Right lobe of liver (tissue), 6 donors: ENCODE measurements around the gene DACT3. TPM values are rescaled to one million over a fixed set of nuclear protein-coding genes. Genes with fewer than 3 reads are reported as not detected.

Source experiments
- ATAC-seq, 4 donors: fragments of 200-7000 bp; cut with Tn5 transposase; one replicate each; pipeline ENCODE4 v1.9.1; 2020; ENCODE audit warnings: mild to moderate bottlenecking in 4 of 4, moderate library complexity in 4 of 4
- DNase-seq, 3 donors: peaks; one replicate each; pipeline ENCODE4 v3.0.0-alpha.2; 2020
- H3K27ac ChIP-seq, 3 donors: fragments of 200-600 bp; one replicate each; pipeline ENCODE4 v1.8.0; 2022
- H3K27me3 ChIP-seq, 2 donors: fragments of 200-600 bp; one replicate each; pipeline ENCODE4 v1.8.0; 2022
- H3K36me3 ChIP-seq, 4 donors: fragments of 200-600 bp; sonication (generic) in 1 of 4; one replicate each; pipeline versions ENCODE4 v1.5.1 to v1.8.0; 2017 to 2022; ENCODE audit warnings: control low read depth in 1 of 4
- H3K4me1 ChIP-seq, 4 donors: fragments of 200-600 bp; sonication (generic) in 1 of 4; one replicate each; pipeline versions ENCODE4 v1.5.1 to v1.8.0; 2017 to 2022; ENCODE audit warnings: control low read depth in 1 of 4
- H3K4me3 ChIP-seq, 3 donors: fragments of 200-600 bp; one replicate each; pipeline ENCODE4 v1.8.0; 2022
- H3K9me3 ChIP-seq, 4 donors: fragments of 200-600 bp; sonication (generic) in 1 of 4; one replicate each; pipeline versions ENCODE4 v1.5.1 to v1.8.0; 2017 to 2022; ENCODE audit warnings: control low read depth in 1 of 4
- POLR2A ChIP-seq: fragments of 450-650 bp; IDR thresholded peaks from one replicate; pipeline ENCODE4 v1.6.1; 2017; ENCODE audit warnings: antibody characterized with exemption, mild to moderate bottlenecking
- WGBS: methylation state at CpG from one replicate; pipeline ENCODE4 v1.1.6; 2018; ENCODE audit warnings: low coverage, low lambda C conversion rate; ENCODE audit not compliant: insufficient coverage; ENCODE audit errors: missing lambda C conversion rate; 5-methylcytosine and 5-hydroxymethylcytosine counted together
- intact Hi-C, 2 donors: fragments of 100-400 bp; cut with DNase I; formaldehyde crosslinking; loops; one replicate each; pipeline versions ENCODE4 v1.11.2 to v1.14.1; 2022
- total RNA-seq, 6 experiments: library from RNA; depleted of rRNA in 2 of 6; stranded (reverse); fragments of >200 nt in 2 of 6; fragmentation: NEBNext Ultra II Directional in 3 of 6; extraction: Animal tissue kit (Norgen Biotek cat#: 25700) in 3 of 6; gene quantifications; one replicate each; pipeline versions ENCODE4 v1.1.0 to v1.2.4, GENCODE V29; 2016 to 2023
- TF ChIP-seq, protein P1 (sequence below), 4 donors: fragments of 200-600 bp in 3 of 4; fragments of 450-650 bp in 1 of 4; IDR thresholded peaks; one replicate each; pipeline versions ENCODE4 v1.5.1 to v1.8.0; 2016 to 2022; ENCODE audit warnings: antibody characterized with exemption in 4 of 4, mild to moderate bottlenecking in 2 of 4
- donor health status: DM: no; HTN: yes; CAD: no.
- donor health status: DM: no; HTN: no; CAD: no.
- donor health status: DM: no; HTN: no; CAD: no.
- donor health status: DM: no; HTN: yes; CAD: no.
- donor health status: DM: no; HTN: yes; CAD: no.

The DACT3 gene
- total RNA-seq, 6 experiments from 2014 or later: 0.46 to 1.6 (median 0.93) TPM

- Histone ChIP-seq H3K27me3 (no peaks in the 10 kb centered on the region), H3K4me1 (peaks cover 0 to 10% (median 0%) of the 10 kb centered on the region in 4 donors), H3K27ac (no peak overlapping the region), H3K36me3 (no peaks in the 10 kb centered on the region), H3K9me3 (no peaks in the 10 kb centered on the region), H3K4me3 (no peak overlapping the region)
- intact Hi-C loops: loop anchor here in 1 of 2 donors (5.0 kb wide), 1 partner anchor 53 kb away; no protein-coding TSS in a partner anchor
- ATAC-seq: no peak
- no peak for DNase-seq
- TF ChIP-seq, protein P1, sequence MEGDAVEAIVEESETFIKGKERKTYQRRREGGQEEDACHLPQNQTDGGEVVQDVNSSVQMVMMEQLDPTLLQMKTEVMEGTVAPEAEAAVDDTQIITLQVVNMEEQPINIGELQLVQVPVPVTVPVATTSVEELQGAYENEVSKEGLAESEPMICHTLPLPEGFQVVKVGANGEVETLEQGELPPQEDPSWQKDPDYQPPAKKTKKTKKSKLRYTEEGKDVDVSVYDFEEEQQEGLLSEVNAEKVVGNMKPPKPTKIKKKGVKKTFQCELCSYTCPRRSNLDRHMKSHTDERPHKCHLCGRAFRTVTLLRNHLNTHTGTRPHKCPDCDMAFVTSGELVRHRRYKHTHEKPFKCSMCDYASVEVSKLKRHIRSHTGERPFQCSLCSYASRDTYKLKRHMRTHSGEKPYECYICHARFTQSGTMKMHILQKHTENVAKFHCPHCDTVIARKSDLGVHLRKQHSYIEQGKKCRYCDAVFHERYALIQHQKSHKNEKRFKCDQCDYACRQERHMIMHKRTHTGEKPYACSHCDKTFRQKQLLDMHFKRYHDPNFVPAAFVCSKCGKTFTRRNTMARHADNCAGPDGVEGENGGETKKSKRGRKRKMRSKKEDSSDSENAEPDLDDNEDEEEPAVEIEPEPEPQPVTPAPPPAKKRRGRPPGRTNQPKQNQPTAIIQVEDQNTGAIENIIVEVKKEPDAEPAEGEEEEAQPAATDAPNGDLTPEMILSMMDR (IDR thresholded peaks at IDR 0.05): no peak
- no peak for TF ChIP-seq POLR2A
- 58% methylated on average over 8 of the region's 8 CpGs for WGBS
Observed at GRCh38 chr19:46665072-46665471, 4.1 kb upstream of the DACT3 start.

- H3K36me3 ChIP-seq: no peaks in the 10 kb centered on the region
- no peaks in the 10 kb centered on the region for H3K27me3 ChIP-seq
- ATAC-seq: peak; percentile 62 to 73 (median 72)
- peak overlapping the region in 2 of 3 donors; percentile 17 to 37 for H3K4me3 ChIP-seq
- H3K4me1 ChIP-seq: peaks cover 0 to 10% (median 0%) of the 10 kb centered on the region in 4 donors
- intact Hi-C loops: loop anchor here in 1 of 2 donors (5.0 kb wide), 1 partner anchor 50 kb away; no protein-coding TSS in a partner anchor
- peak; percentile 80 to 82 (median 81) for DNase-seq
- TF ChIP-seq, protein P1 (IDR thresholded peaks at IDR 0.05): peak; percentile 84 to 90 (median 88)
- no peak for TF ChIP-seq POLR2A
- WGBS: 6% methylated on average over 19 of the region's 19 CpGs
- H3K27ac ChIP-seq: peak overlapping the region in 1 of 3 donors; percentile 27
- H3K9me3 ChIP-seq: no peaks in the 10 kb centered on the region
Observed at GRCh38 chr19:46661735-46662592, 982 bp upstream of the DACT3 start.

- Histone ChIP-seq H3K27me3 (no peaks in the 10 kb centered on the region), H3K27ac (peak overlapping the region in 2 of 3 donors; percentile 39 to 57), H3K36me3 (no peaks in the 10 kb centered on the region), H3K4me3 (peak overlapping the region; percentile 44 to 61 (median 51)), H3K4me1 (peaks cover 0 to 10% (median 0%) of the 10 kb centered on the region in 4 donors), H3K9me3 (no peaks in the 10 kb centered on the region)
- TF ChIP-seq, protein P1 (IDR thresholded peaks at IDR 0.05): no peak
- TF ChIP-seq POLR2A: no peak
- WGBS: 0% methylated on average over 3 of the region's 40 CpGs
- DNase-seq (peak in 1 of 3 donors; percentile 59), ATAC-seq (no peak)
- intact Hi-C loops: loop anchor here in 1 of 2 donors (5.0 kb wide), 1 partner anchor 48 kb away; no protein-coding TSS in a partner anchor
Observed at GRCh38 chr19:46660551-46661019, 397 bp downstream of the DACT3 start.

DNA sequence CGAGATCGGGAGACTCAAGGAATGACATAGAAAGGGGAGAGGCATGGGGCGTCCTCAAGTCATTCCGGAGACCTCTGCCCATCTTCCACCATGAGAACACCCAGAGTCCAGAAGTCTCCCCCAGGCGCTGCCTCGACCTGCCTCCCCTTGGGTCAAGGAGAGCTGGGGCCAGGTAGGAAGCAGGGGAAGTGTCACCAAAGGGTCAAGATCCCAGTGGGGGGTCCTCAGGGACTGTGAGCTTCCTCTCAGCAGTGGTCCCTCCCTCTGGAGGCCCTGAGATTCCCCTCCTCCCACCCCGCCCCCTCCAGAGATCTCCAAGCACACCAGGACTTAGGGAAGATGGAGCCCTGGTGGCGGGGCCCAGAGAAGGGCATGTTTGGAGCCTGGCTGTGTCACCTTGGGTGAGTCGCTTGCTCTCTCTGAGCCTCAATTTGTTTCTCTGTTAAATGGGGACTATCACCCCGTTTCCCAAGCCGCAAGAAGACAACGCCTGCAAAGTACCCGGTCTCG is 919 bp downstream of the DACT3 start:
- Histone ChIP-seq H3K4me3 (peak overlapping the region; percentile 44 to 61 (median 51)), H3K27ac (peak overlapping the region in 1 of 3 donors; percentile 57), H3K9me3 (no peaks in the 10 kb centered on the region), H3K4me1 (peaks cover 0 to 10% (median 0%) of the 10 kb centered on the region in 4 donors), H3K27me3 (no peaks in the 10 kb centered on the region), H3K36me3 (no peaks in the 10 kb centered on the region)
- no peak for DNase-seq
- ATAC-seq: no peak
- intact Hi-C loops: loop anchor here in 1 of 2 donors (5.0 kb wide), 1 partner anchor 48 kb away; no protein-coding TSS in a partner anchor
- no peak for TF ChIP-seq POLR2A
- TF ChIP-seq, protein P1 (IDR thresholded peaks at IDR 0.05): no peak
- 2% methylated on average over 8 of the region's 14 CpGs for WGBS
